BLaER1 treated with 17β-estradiol and CSF1 and Interleukin-3, amounts not matched to agents 10 nM and 100 nM (cell line): ENCODE data around the gene ZNF628.
A peak's percentile ranks its signal among the peaks of the same experiment; 100 is the strongest.
"Not testable (repeated sequence)": the region's sequence is repeated elsewhere in the genome, so short reads cannot be mapped to it uniquely, and the experiment has no call there.

Experiments used
- H3K27ac ChIP-seq, 11 experiments: shearing (Covaris generic); formaldehyde crosslinking; 2 replicates each; pipeline ENCODE4 v1.8.1; 2022
- H3K27me3 ChIP-seq, 11 experiments: shearing (Covaris generic); formaldehyde crosslinking; 2 replicates each; pipeline ENCODE4 v1.8.1; 2022
- H3K36me3 ChIP-seq, 11 experiments: shearing (Covaris generic); formaldehyde crosslinking; 2 replicates each; pipeline ENCODE4 v1.8.1; 2022
- H3K4me1 ChIP-seq, 10 experiments: shearing (Covaris generic); formaldehyde crosslinking; 2 replicates each; pipeline ENCODE4 v1.8.1; 2022
- H3K4me2 ChIP-seq, 11 experiments: shearing (Covaris generic); formaldehyde crosslinking; 2 replicates each; pipeline ENCODE4 v1.8.1; 2022
- H3K4me3 ChIP-seq, 10 experiments: shearing (Covaris generic); formaldehyde crosslinking; 2 replicates each; pipeline ENCODE4 v1.8.1; 2022
- H3K9ac ChIP-seq, 11 experiments: shearing (Covaris generic); formaldehyde crosslinking; 2 replicates each; pipeline ENCODE4 v1.8.1; 2022
- H3K9me3 ChIP-seq, 11 experiments: shearing (Covaris generic); formaldehyde crosslinking; replicated peaks in 1 of 11; 2 replicates each; pipeline ENCODE4 v1.8.1; 2022
- H4K20me1 ChIP-seq, 11 experiments: shearing (Covaris generic); formaldehyde crosslinking; 2 replicates each; pipeline ENCODE4 v1.8.1; 2022
- Cebpa-rat ChIP-seq, 11 experiments: shearing (Covaris generic); IDR thresholded peaks; 2 replicates each; pipeline ENCODE4 v1.8.1; 2022

The ZNF628 gene

GRCh38 chr19:55444646-55445045 is 31.8 kb upstream of the ZNF628 start:
- H3K9ac ChIP-seq, result no peak overlapping the region
- peaks cover 0 to 22% (median 17%) of the 10 kb centered on the region in 10 experiments; a peak in 16 of 20 replicates for H3K4me1 ChIP-seq
- TF ChIP-seq Cebpa-rat (IDR thresholded peaks at IDR 0.05), result no peak
- H3K27ac ChIP-seq, result no peak overlapping the region
- peaks cover 90 to 99% (median 99%) of the 10 kb centered on the region in 11 experiments for H3K27me3 ChIP-seq
- peaks cover 0 to 39% (median 5%) of the 10 kb centered on the region in 11 experiments; a peak in 12 of 22 replicates for H4K20me1 ChIP-seq
- H3K36me3 ChIP-seq, result no peaks in the 10 kb centered on the region
- no peak overlapping the region for H3K4me2 ChIP-seq
- H3K4me3 ChIP-seq, result no peak overlapping the region
- peaks cover 0 to 6% (median 0%) of the 10 kb centered on the region in 11 experiments; a peak in 1 of 22 replicates for H3K9me3 ChIP-seq

GRCh38 chr19:55446060-55446459 is 30.4 kb upstream of the ZNF628 start:
- Histone ChIP-seq H3K4me1 (peaks cover 0 to 10% (median 10%) of the 10 kb centered on the region in 10 experiments; a peak in 16 of 20 replicates), H3K36me3 (no peaks in the 10 kb centered on the region), H3K4me2 (no peak overlapping the region), H3K9ac (no peak overlapping the region), H3K4me3 (no peak overlapping the region), H3K27ac (no peak overlapping the region), H4K20me1 (peaks cover 0 to 33% (median 5%) of the 10 kb centered on the region in 11 experiments; a peak in 11 of 22 replicates), H3K27me3 (peaks cover 88 to 99% (median 98%) of the 10 kb centered on the region in 11 experiments), H3K9me3 (no peaks in the 10 kb centered on the region; a peak in 1 of 22 replicates)
- TF ChIP-seq Cebpa-rat (IDR thresholded peaks at IDR 0.05), result no peak

- Histone ChIP-seq H3K9me3 (peaks cover 0 to under 1% (median 0%) of the 10 kb centered on the region in 11 experiments; a peak in 2 of 22 replicates), H3K27me3 (peaks cover 88 to 99% (median 98%) of the 10 kb centered on the region in 11 experiments), H3K4me2 (no peak overlapping the region), H3K4me1 (peaks cover 7 to 17% (median 12%) of the 10 kb centered on the region in 10 experiments; a peak in 19 of 20 replicates), H4K20me1 (peaks cover 0 to 34% (median 12%) of the 10 kb centered on the region in 11 experiments; a peak in 19 of 22 replicates), H3K27ac (no peak overlapping the region), H3K9ac (no peak overlapping the region), H3K36me3 (no peaks in the 10 kb centered on the region), H3K4me3 (no peak overlapping the region)
- no peak for TF ChIP-seq Cebpa-rat (IDR thresholded peaks at IDR 0.05)
Observed at GRCh38 chr19:55447421-55448174, 28.8 kb upstream of the ZNF628 start.

GRCh38 chr19:55448175-55448490 is 28.3 kb upstream of the ZNF628 start:
- H3K4me2 ChIP-seq, H3K27ac ChIP-seq, H3K36me3 ChIP-seq, H3K4me3 ChIP-seq, H3K9me3 ChIP-seq, H3K9ac ChIP-seq: not testable (repeated sequence)
- Histone ChIP-seq H4K20me1 (peaks cover 0 to 37% (median 14%) of the 10 kb centered on the region in 11 experiments; a peak in 19 of 22 replicates), H3K4me1 (peaks cover 8 to 19% (median 13%) of the 10 kb centered on the region in 10 experiments; a peak in 19 of 20 replicates), H3K27me3 (peaks cover 88 to 99% (median 98%) of the 10 kb centered on the region in 11 experiments)

GRCh38 chr19:55449469-55449868 is 26.9 kb upstream of the ZNF628 start:
- Histone ChIP-seq H3K4me3 (no peak overlapping the region), H3K9ac (no peak overlapping the region), H3K4me2 (no peak overlapping the region), H3K9me3 (peaks cover 0 to 9% (median 0%) of the 10 kb centered on the region in 11 experiments; a peak in 6 of 22 replicates), H3K4me1 (peaks cover 8 to 19% (median 13%) of the 10 kb centered on the region in 10 experiments; a peak in 19 of 20 replicates), H3K36me3 (peaks cover 5 to 11% (median 9%) of the 10 kb centered on the region in 11 experiments; a peak in 15 of 22 replicates), H4K20me1 (peaks cover 0 to 49% (median 27%) of the 10 kb centered on the region in 11 experiments; a peak in 20 of 22 replicates), H3K27ac (no peak overlapping the region), H3K27me3 (peaks cover 76 to 99% (median 92%) of the 10 kb centered on the region in 11 experiments)
- TF ChIP-seq Cebpa-rat (IDR thresholded peaks at IDR 0.05), result no peak

- Histone ChIP-seq H3K27ac (no peak overlapping the region), H3K27me3 (peaks cover 58 to 80% (median 73%) of the 10 kb centered on the region in 11 experiments), H3K9me3 (peaks cover 0 to 9% (median 0%) of the 10 kb centered on the region in 11 experiments; a peak in 6 of 22 replicates), H3K36me3 (peaks cover 10 to 30% (median 23%) of the 10 kb centered on the region in 11 experiments; a peak in 19 of 22 replicates), H3K4me2 (peak overlapping the region; percentile 80 to 96 (median 90)), H3K9ac (peak overlapping the region in 5 of 11 experiments; percentile 28 to 63 (median 46); a peak in 8 of 22 replicates), H4K20me1 (peaks cover 0 to 59% (median 40%) of the 10 kb centered on the region in 11 experiments; a peak in 21 of 22 replicates), H3K4me3 (peak overlapping the region; percentile 26 to 63 (median 54); a peak in 19 of 20 replicates), H3K4me1 (peaks cover 8 to 16% (median 13%) of the 10 kb centered on the region in 10 experiments; a peak in 19 of 20 replicates)
- TF ChIP-seq Cebpa-rat (IDR thresholded peaks at IDR 0.05), result no peak
Observed at GRCh38 chr19:55451163-55451964, 25.1 kb upstream of the ZNF628 start.

GRCh38 chr19:55451965-55452748 is 24.3 kb upstream of the ZNF628 start:
- Histone ChIP-seq H3K4me3 (peak overlapping the region; percentile 26 to 63 (median 54); a peak in 19 of 20 replicates), H3K4me1 (peaks cover 8 to 16% (median 13%) of the 10 kb centered on the region in 10 experiments; a peak in 19 of 20 replicates), H3K9me3 (peaks cover 0 to 9% (median 0%) of the 10 kb centered on the region in 11 experiments; a peak in 6 of 22 replicates), H4K20me1 (peaks cover 0 to 64% (median 48%) of the 10 kb centered on the region in 11 experiments; a peak in 21 of 22 replicates), H3K36me3 (peaks cover 10 to 37% (median 24%) of the 10 kb centered on the region in 11 experiments; a peak in 19 of 22 replicates), H3K9ac (peak overlapping the region in 6 of 11 experiments; percentile 17 to 63 (median 45); a peak in 6 of 22 replicates), H3K27ac (no peak overlapping the region), H3K27me3 (peaks cover 50 to 72% (median 65%) of the 10 kb centered on the region in 11 experiments), H3K4me2 (peak overlapping the region; percentile 80 to 96 (median 90))
- peak in 2 of 11 experiments; percentile 19 to 20; a peak in 1 of 22 replicates for TF ChIP-seq Cebpa-rat (IDR thresholded peaks at IDR 0.05)
